H1 (cell line): Measurements from ENCODE around the gene ZNF101. TPM values are rescaled to one million over a fixed set of nuclear protein-coding genes. Genes with fewer than 3 reads are reported as not detected.

Experiments used
- CTCF ChIA-PET: fragments of 300-600 bp; sonication (Branson Sonifier 250); formaldehyde crosslinking; loops from one replicate; lab custom pipeline; 2021; ENCODE audit not compliant: partially characterized antibody; lab: Charles Lee
- POLR2A ChIA-PET: fragments of 300-600 bp; sonication (Branson Sonifier 250); formaldehyde crosslinking; loops from one replicate; lab custom pipeline; 2021; ENCODE audit warnings: inconsistent platforms; ENCODE audit not compliant: partially characterized antibody; lab: Charles Lee
- DNase-seq, 2 experiments: peaks; one replicate each; pipeline versions ENCODE4 v3.0.0 to v3.0.0-alpha.2; 2010 to 2022; ENCODE audit warnings: low spot score in 2 of 2, low read depth in 1 of 2, mixed read lengths in 1 of 2
- FAIRE-seq: peaks from 2 replicates; lab custom pipeline; 2011; peaks lifted over from hg19 to GRCh38; lab: Jason Lieb, UNC
- H2AFZ ChIP-seq: 2 replicates; pipeline ENCODE4 v1.8.1; 2012; ENCODE audit warnings: low read length, inconsistent platforms
- H2AK5ac ChIP-seq: 2 replicates; pipeline ENCODE4 v1.6.1; 2013; ENCODE audit warnings: low read depth, low read length
- H2BK120ac ChIP-seq: replicated peaks from 2 replicates; pipeline ENCODE3; 2013; ENCODE audit warnings: low read depth, low read length, inconsistent platforms
- H2BK12ac ChIP-seq: 2 replicates; pipeline ENCODE4 v1.6.1; 2013; ENCODE audit warnings: low read depth, low read length
- H2BK15ac ChIP-seq: 2 replicates; pipeline ENCODE4 v1.6.1; 2013; ENCODE audit warnings: low read length
- H2BK20ac ChIP-seq: 2 replicates; pipeline ENCODE4 v1.6.1; 2013; ENCODE audit warnings: low read length
- H2BK5ac ChIP-seq: 2 replicates; pipeline ENCODE4 v1.6.1; 2013; ENCODE audit warnings: low read depth, low read length
- H3K14ac ChIP-seq: 2 replicates; pipeline ENCODE4 v1.6.1; 2013; ENCODE audit warnings: inconsistent platforms; ENCODE audit not compliant: insufficient read length
- H3K18ac ChIP-seq: 2 replicates; pipeline ENCODE4 v1.6.1; 2013; ENCODE audit warnings: low read length; ENCODE audit errors: extremely low read depth
- H3K23ac ChIP-seq: 2 replicates; pipeline ENCODE4 v1.6.1; 2013; ENCODE audit warnings: inconsistent platforms; ENCODE audit not compliant: insufficient read length
- H3K23me2 ChIP-seq: 2 replicates; pipeline ENCODE4 v1.6.1; 2013; ENCODE audit warnings: low read depth, low read length
- H3K27ac ChIP-seq: 2 replicates; pipeline ENCODE4 v1.6.1; 2011; ENCODE audit warnings: low read depth, low read length, inconsistent platforms
- H3K27me3 ChIP-seq, 4 experiments: replicated peaks in 1 of 4; 1 replicate in 1 of 4; 2 replicates in 3 of 4; pipeline versions ENCODE4 v1.6.1 to v1.8.1; 2011 to 2013; ENCODE audit warnings: low read length in 3 of 4, mild to moderate bottlenecking in 3 of 4, inconsistent platforms in 2 of 4, mixed read lengths in 2 of 4, moderate library complexity in 1 of 4; ENCODE audit not compliant: control insufficient read depth in 3 of 4, insufficient read depth in 3 of 4; ENCODE audit errors: extremely low read depth in 1 of 4
- H3K36me3 ChIP-seq, 4 experiments: 2 replicates each; pipeline versions ENCODE4 v1.6.1 to v1.8.1; 2011 to 2013; ENCODE audit warnings: mild to moderate bottlenecking in 4 of 4, low read length in 3 of 4, moderate library complexity in 2 of 4, control low read depth in 1 of 4, inconsistent platforms in 1 of 4; ENCODE audit not compliant: insufficient read depth in 4 of 4, control insufficient read depth in 2 of 4
- H3K4ac ChIP-seq: replicated peaks from 2 replicates; pipeline ENCODE3; 2013; ENCODE audit warnings: low read length, low read depth, mixed read lengths, inconsistent platforms; ENCODE audit not compliant: insufficient read length
- H3K4me1 ChIP-seq, 4 experiments: replicated peaks in 1 of 4; 1 replicate in 1 of 4; 2 replicates in 3 of 4; pipeline versions ENCODE4 v1.6.1 to v1.8.1; 2011 to 2013; ENCODE audit warnings: low read length in 3 of 4, inconsistent platforms in 2 of 4, mixed read lengths in 1 of 4; ENCODE audit not compliant: insufficient read depth in 4 of 4, control insufficient read depth in 3 of 4
- H3K4me2 ChIP-seq, 2 experiments: 2 replicates each; pipeline versions ENCODE4 v1.6.1 to v1.8.1; 2011 to 2013; ENCODE audit warnings: low read depth in 2 of 2, low read length in 2 of 2, control low read depth in 1 of 2, inconsistent platforms in 1 of 2, mild to moderate bottlenecking in 1 of 2; ENCODE audit not compliant: insufficient read depth in 1 of 2
- H3K4me3 ChIP-seq, 4 experiments: fragments of 200-600, 300-600 bp in 1 of 4; sonication (generic), shearing (Covaris generic), sonication (Bioruptor Twin) in 1 of 4; 2 replicates each; pipeline versions ENCODE4 v1.5.1 to v1.8.1; 2011 to 2016; ENCODE audit warnings: low read length in 4 of 4, low read depth in 3 of 4, control low read depth in 2 of 4, inconsistent platforms in 2 of 4, mild to moderate bottlenecking in 2 of 4, mixed read lengths in 1 of 4, moderate library complexity in 1 of 4; ENCODE audit not compliant: insufficient read depth in 2 of 4; ENCODE audit errors: extremely low read depth in 1 of 4
- H3K56ac ChIP-seq: replicated peaks from 2 replicates; pipeline ENCODE3; 2013; ENCODE audit warnings: low read depth, mild to moderate bottlenecking, mixed read lengths, low read length, inconsistent platforms; ENCODE audit not compliant: insufficient read length
- H3K79me1 ChIP-seq: 2 replicates; pipeline ENCODE4 v1.6.1; 2013; ENCODE audit warnings: low read depth, low read length, control low read depth
- H3K79me2 ChIP-seq, 2 experiments: 2 replicates each; pipeline versions ENCODE4 v1.6.1 to v1.8.1; 2012 to 2013; ENCODE audit warnings: low read length in 2 of 2, mild to moderate bottlenecking in 2 of 2, inconsistent platforms in 1 of 2; ENCODE audit not compliant: insufficient read depth in 2 of 2, control insufficient read depth in 1 of 2
- H3K9ac ChIP-seq, 4 experiments: replicated peaks in 1 of 4; 1 replicate in 1 of 4; 2 replicates in 3 of 4; pipeline versions ENCODE4 v1.6.1 to v1.8.1; 2011 to 2013; ENCODE audit warnings: low read depth in 3 of 4, low read length in 3 of 4, control low read depth in 2 of 4, mild to moderate bottlenecking in 2 of 4, moderate library complexity in 2 of 4, inconsistent platforms in 1 of 4; ENCODE audit errors: extremely low read depth in 1 of 4
- H3K9me3 ChIP-seq, 2 experiments: 2 replicates each; pipeline versions ENCODE4 v1.6.1 to v1.8.1; 2012 to 2013; ENCODE audit warnings: mild to moderate bottlenecking in 2 of 2, moderate library complexity in 2 of 2, control low read depth in 1 of 2, inconsistent platforms in 1 of 2, low read depth in 1 of 2, low read length in 1 of 2, mixed read lengths in 1 of 2; ENCODE audit not compliant: insufficient read depth in 2 of 2
- H4K20me1 ChIP-seq, 2 experiments: replicated peaks in 1 of 2; 2 replicates each; pipeline versions ENCODE3 to v1.8.1; 2011 to 2013; ENCODE audit warnings: inconsistent platforms in 2 of 2, low read length in 2 of 2, mild to moderate bottlenecking in 1 of 2; ENCODE audit not compliant: insufficient read depth in 2 of 2, control insufficient read depth in 1 of 2
- H4K5ac ChIP-seq: 2 replicates; pipeline ENCODE4 v1.6.1; 2013; ENCODE audit warnings: low read length, low read depth, mixed read lengths, inconsistent platforms; ENCODE audit not compliant: insufficient read length
- H4K8ac ChIP-seq: 2 replicates; pipeline ENCODE4 v1.8.0; 2013; ENCODE audit warnings: mild to moderate bottlenecking, moderate library complexity, low read length, inconsistent platforms; ENCODE audit not compliant: insufficient read depth; ENCODE audit errors: extremely low read depth
- H4K91ac ChIP-seq: replicated peaks from 2 replicates; pipeline ENCODE3; 2013; ENCODE audit warnings: low read length, mixed read lengths, inconsistent platforms; ENCODE audit not compliant: insufficient read length
- BCL11A ChIP-seq, 2 experiments: IDR thresholded peaks; one replicate each; pipeline ENCODE4 v1.6.1; 2011; ENCODE audit warnings: low read depth in 2 of 2, low read length in 2 of 2, mild to moderate bottlenecking in 2 of 2
- HDAC6 ChIP-seq: IDR thresholded peaks from one replicate; pipeline ENCODE4 v1.7.1; 2012; ENCODE audit warnings: low read depth, mild to moderate bottlenecking, inconsistent platforms, low read length, moderate library complexity
- KDM4A ChIP-seq: IDR thresholded peaks from one replicate; pipeline ENCODE4 v1.7.1; 2012; ENCODE audit warnings: low read depth, mild to moderate bottlenecking, moderate library complexity, low read length, inconsistent platforms; ENCODE audit not compliant: severe bottlenecking
- PHF8 ChIP-seq: fragments of 200-600 bp; sonication (generic); conservative IDR thresholded peaks from 2 replicates; pipeline ENCODE4 v1.7.1; 2012; ENCODE audit warnings: low read depth, mild to moderate bottlenecking, inconsistent platforms, low read length, moderate library complexity
- RNF2 ChIP-seq: fragments of 200-900, 300-1000 bp; sonication (generic); IDR thresholded peaks from 2 replicates; pipeline ENCODE4 v1.7.1; 2016; ENCODE audit warnings: borderline replicate concordance, low read depth, mild to moderate bottlenecking, antibody characterized with exemption, low read length; ENCODE audit not compliant: poor library complexity, severe bottlenecking; ENCODE audit errors: missing control alignments
- SIN3A ChIP-seq, 2 experiments: IDR thresholded peaks in 1 of 2; conservative IDR thresholded peaks in 1 of 2; 2 replicates each; pipeline ENCODE4 v1.6.1; 2011 to 2012; ENCODE audit warnings: low read length in 2 of 2, improper control_type of control experiment in 1 of 2, low read depth in 1 of 2, mild to moderate bottlenecking in 1 of 2
- SP2 ChIP-seq: IDR thresholded peaks from 2 replicates; pipeline ENCODE4 v1.6.1; 2012; ENCODE audit warnings: mild to moderate bottlenecking, low read length, inconsistent platforms
- SUZ12 ChIP-seq: fragments of 200-600 bp; sonication (generic); IDR thresholded peaks from 2 replicates; pipeline ENCODE4 v1.6.1; 2012; ENCODE audit warnings: mild to moderate bottlenecking, inconsistent platforms, low read length, moderate library complexity, mixed read lengths
- WGBS, 2 experiments: shearing (Covaris generic) in 1 of 2; methylation state at CpG; one replicate each; pipeline versions ENCODE4 v1.1.6 to v1.1.7; 2013 to 2015; ENCODE audit warnings: low lambda C conversion rate in 2 of 2, mixed read lengths in 2 of 2, inconsistent platforms in 1 of 2, low coverage in 1 of 2, missing lambda C conversion rate in 1 of 2; ENCODE audit not compliant: insufficient replicate concordance in 2 of 2, insufficient coverage in 1 of 2, insufficient read length in 1 of 2; ENCODE audit errors: extremely low coverage in 1 of 2, missing lambda C conversion rate in 1 of 2; 5-methylcytosine and 5-hydroxymethylcytosine counted together
- polyA plus RNA-seq, 7 experiments: library from polyadenylated mRNA; depleted of rRNA in 3 of 7; stranded (reverse) in 5 of 7; unstranded in 2 of 7; fragments of >200 nt in 5 of 7; fragments of 200-250 nt in 2 of 7; gene quantifications; 1 replicate in 5 of 7; 2 replicates in 1 of 7; 4 replicates in 1 of 7; pipeline versions ENCODE4 v1.2.1 to v1.2.3, GENCODE V29; 2011 to 2013; ENCODE audit warnings: missing spikeins in 2 of 7, mixed read lengths in 2 of 7
- total RNA-seq: library from RNA; stranded (reverse); fragmentation: NEBNext Ultra II Directional; extraction: Animal tissue kit (Norgen Biotek cat#: 25700); gene quantifications from 2 replicates; pipeline ENCODE4 v1.2.1, GENCODE V29; 2021

The ZNF101 gene
- total and polyA plus RNA-seq, 2 of the 8 experiments (the other 6 are each of a cell fraction or from before 2014, with no cell fraction given) = 13.0 to 50.9 TPM

- Histone ChIP-seq H3K4me3 (0 out of 8 replicates have a peak overlapping the region, but pooled peaks of 1 of the 4 experiments have one; percentile 2), H3K27me3 (no peaks in the 10 kb centered on the region), H3K9me3 (peaks cover 74 to 80% of the 10 kb centered on the region in 2 experiments)
Observed at GRCh38 chr19:19710506-19710905, 41.9 kb downstream of the ZNF101 start.

More at GRCh38 chr19:19710506-19710905, 41.9 kb downstream of the ZNF101 start:
- Histone ChIP-seq H2BK5ac (no peak overlapping the region), H3K4me2 (no peak overlapping the region), H3K79me1 (no peaks in the 10 kb centered on the region; the same call in 1 of the 2 replicates), H2AK5ac (no peak overlapping the region), H3K56ac (no peak overlapping the region), H3K4me1 (no peaks in the 10 kb centered on the region), H3K79me2 (no peaks in the 10 kb centered on the region), H4K5ac (no peak overlapping the region), H3K23ac (no peak overlapping the region), H4K8ac (no peak overlapping the region), H3K36me3 (peaks cover 10 to 64% (median 33%) of the 10 kb centered on the region in 4 experiments), H2BK120ac (no peak overlapping the region), H3K4ac (no peak overlapping the region), H3K23me2 (no peaks in the 10 kb centered on the region), H4K20me1 (no peaks in the 10 kb centered on the region), H3K9ac (no peak overlapping the region), H3K18ac (no peak overlapping the region), H3K27ac (no peak overlapping the region), H3K14ac (no peak overlapping the region), H2AFZ (no peak overlapping the region), H2BK20ac (no peak overlapping the region), H2BK15ac (no peak overlapping the region), H2BK12ac (no peak overlapping the region), H4K91ac (no peak overlapping the region)
- TF ChIP-seq KDM4A = no peak
- TF ChIP-seq PHF8 = no peak
- TF ChIP-seq SIN3A (conservative IDR thresholded peaks at IDR 0.05 in 1 of 2, IDR thresholded peaks at IDR 0.05 in 1 of 2; ENCODE audit: low read depth in 1 of 2, low read length in 2 of 2) = no peak
- TF ChIP-seq HDAC6 = no peak
- TF ChIP-seq BCL11A (IDR thresholded peaks at IDR 0.05; ENCODE audit: low read depth in 2 of 2, low read length in 2 of 2) = no peak
- TF ChIP-seq SP2 = no peak
- TF ChIP-seq SUZ12 = no peak
- TF ChIP-seq RNF2 = no peak
- WGBS, 2 experiments = 87% methylated on average over 2 of the region's 2 CpGs; no CpG with 5 or more reads in 1 of the 2 experiments
- POLR2A ChIA-PET = no interaction called here
- CTCF ChIA-PET = no interaction called here
- FAIRE-seq (no peak), DNase-seq (no peak)
